CD14-positive monocyte (primary cell): ENCODE results near the gene AKAP6. TPM values are rescaled to one million over a fixed set of nuclear protein-coding genes. Genes with fewer than 3 reads are reported as not detected.

Experiments used
- DNase-seq, 3 donors: peaks; one replicate each; pipeline ENCODE4 v3.0.0-alpha.2; 2011 to 2022
- H2AFZ ChIP-seq: 2 replicates; pipeline ENCODE4 v1.6.0; 2012; ENCODE audit warnings: mild to moderate bottlenecking, low read depth, low read length, inconsistent platforms; ENCODE audit not compliant: insufficient read depth, poor library complexity, severe bottlenecking
- H3K27ac ChIP-seq, 2 donors: 1 replicate in 1 of 2; 2 replicates in 1 of 2; pipeline ENCODE4 v1.5.1; 2012 to 2013; ENCODE audit warnings: low read length in 2 of 2, control low read depth in 1 of 2, inconsistent platforms in 1 of 2, low read depth in 1 of 2, mild to moderate bottlenecking in 1 of 2
- H3K27me3 ChIP-seq, 2 donors: one replicate each; pipeline versions ENCODE4 v1.6.0 to v1.6.1; 2011 to 2013; ENCODE audit warnings: low read length in 2 of 2; ENCODE audit not compliant: control insufficient read depth in 2 of 2, insufficient read depth in 2 of 2
- H3K36me3 ChIP-seq, 2 donors: replicated peaks in 1 of 2; 1 replicate in 1 of 2; 2 replicates in 1 of 2; pipeline versions ENCODE4 v1.5.1 to v1.6.1; 2012 to 2013; ENCODE audit warnings: low read length in 2 of 2, control low read depth in 1 of 2, inconsistent platforms in 1 of 2, mild to moderate bottlenecking in 1 of 2; ENCODE audit not compliant: insufficient read depth in 2 of 2, control insufficient read depth in 1 of 2
- H3K4me1 ChIP-seq, 2 donors: 1 replicate in 1 of 2; 2 replicates in 1 of 2; pipeline versions ENCODE4 v1.5.1 to v1.6.1; 2012 to 2013; ENCODE audit warnings: low read length in 2 of 2, control low read depth in 1 of 2, inconsistent platforms in 1 of 2, mild to moderate bottlenecking in 1 of 2, moderate library complexity in 1 of 2; ENCODE audit not compliant: insufficient read depth in 2 of 2, control insufficient read depth in 1 of 2
- H3K4me2 ChIP-seq: replicated peaks from 2 replicates; pipeline ENCODE3; 2012; ENCODE audit warnings: low read length, moderate library complexity, mild to moderate bottlenecking; ENCODE audit not compliant: poor library complexity, severe bottlenecking; ENCODE audit errors: extremely low read depth
- H3K4me3 ChIP-seq, 3 experiments: fragments of 200-600 bp in 1 of 3; sonication (generic) in 1 of 3; replicated peaks in 1 of 3; 1 replicate in 2 of 3; 2 replicates in 1 of 3; pipeline ENCODE4 v1.5.1; 2011 to 2013; ENCODE audit warnings: low read length in 3 of 3, mild to moderate bottlenecking in 3 of 3, control low read depth in 2 of 3, low read depth in 2 of 3, inconsistent platforms in 1 of 3, moderate library complexity in 1 of 3
- H3K79me2 ChIP-seq: 2 replicates; pipeline ENCODE4 v1.6.0; 2012; ENCODE audit warnings: mild to moderate bottlenecking, control low read depth, inconsistent platforms, low read length, moderate library complexity; ENCODE audit not compliant: insufficient read depth
- H3K9ac ChIP-seq: 2 replicates; pipeline ENCODE4 v1.6.0; 2017; ENCODE audit warnings: low read length, mild to moderate bottlenecking; ENCODE audit not compliant: insufficient read depth, poor library complexity, severe bottlenecking
- H3K9me3 ChIP-seq, 2 donors: replicated peaks in 1 of 2; 1 replicate in 1 of 2; 2 replicates in 1 of 2; pipeline versions ENCODE4 v1.5.1 to v1.6.1; 2012 to 2013; ENCODE audit warnings: low read length in 2 of 2, control low read depth in 1 of 2; ENCODE audit not compliant: control insufficient read depth in 1 of 2, insufficient read depth in 1 of 2
- H4K20me1 ChIP-seq: 2 replicates; pipeline ENCODE4 v1.6.0; 2012; ENCODE audit warnings: mild to moderate bottlenecking, low read length, control low read depth, moderate library complexity; ENCODE audit not compliant: insufficient read depth
- H3K27ac Mint-ChIP-seq, 7 donors: one replicate each; pipeline ENCODE4 v1.8.0; 2020; ENCODE audit warnings: mild to moderate bottlenecking in 7 of 7, mixed read lengths in 7 of 7, moderate library complexity in 6 of 7, inconsistent platforms in 2 of 7
- H3K27me3 Mint-ChIP-seq, 3 donors: one replicate each; pipeline ENCODE4 v1.8.0; 2021 to 2022; ENCODE audit warnings: low read depth in 3 of 3, mild to moderate bottlenecking in 3 of 3, mixed read lengths in 3 of 3, moderate library complexity in 3 of 3, inconsistent platforms in 1 of 3
- H3K36me3 Mint-ChIP-seq, 2 donors: one replicate each; pipeline ENCODE4 v1.8.0; 2020; ENCODE audit warnings: mixed read lengths in 2 of 2, inconsistent platforms in 1 of 2, mild to moderate bottlenecking in 1 of 2
- H3K4me1 Mint-ChIP-seq: one replicate; pipeline ENCODE4 v1.8.0; 2020; ENCODE audit warnings: mild to moderate bottlenecking, mixed read lengths
- H3K4me3 Mint-ChIP-seq, 2 donors: one replicate each; pipeline ENCODE4 v1.8.0; 2020; ENCODE audit warnings: mild to moderate bottlenecking in 2 of 2, mixed read lengths in 2 of 2, moderate library complexity in 1 of 2
- H3K9me3 Mint-ChIP-seq, 7 donors: one replicate each; pipeline ENCODE4 v1.8.0; 2020 to 2022; ENCODE audit warnings: mixed read lengths in 7 of 7, mild to moderate bottlenecking in 6 of 7, moderate library complexity in 6 of 7, inconsistent platforms in 2 of 7
- WGBS: methylation state at CpG from one replicate; pipeline ENCODE4 v1.1.5; 2013; ENCODE audit warnings: missing lambda C conversion rate; ENCODE audit not compliant: insufficient coverage; 5-methylcytosine and 5-hydroxymethylcytosine counted together
- intact Hi-C, 2 donors: fragments of 100-400 bp; cut with micrococcal nuclease; formaldehyde crosslinking; loops; one replicate each; pipeline versions ENCODE4 v1.15.0 to v1.15.1; 2023
- polyA plus RNA-seq, 3 donors: library from polyadenylated mRNA; depleted of rRNA in 1 of 3; unstranded in 2 of 3; stranded (reverse) in 1 of 3; fragments of 300-500 nt in 2 of 3; fragments of >200 nt in 1 of 3; fragmentation: Illumina TruSeq in 2 of 3; gene quantifications; 1 replicate in 2 of 3; 2 replicates in 1 of 3; pipeline ENCODE4 v1.2.3, GENCODE V29; 2012 to 2021
- TF ChIP-seq, protein P1 (sequence below): fragments of 200-600 bp; IDR thresholded peaks from one replicate; pipeline ENCODE4 v1.8.0; 2022; ENCODE audit warnings: antibody characterized with exemption, mild to moderate bottlenecking

Gene AKAP6
- polyA plus RNA-seq, 3 donors = not detected

DNA sequence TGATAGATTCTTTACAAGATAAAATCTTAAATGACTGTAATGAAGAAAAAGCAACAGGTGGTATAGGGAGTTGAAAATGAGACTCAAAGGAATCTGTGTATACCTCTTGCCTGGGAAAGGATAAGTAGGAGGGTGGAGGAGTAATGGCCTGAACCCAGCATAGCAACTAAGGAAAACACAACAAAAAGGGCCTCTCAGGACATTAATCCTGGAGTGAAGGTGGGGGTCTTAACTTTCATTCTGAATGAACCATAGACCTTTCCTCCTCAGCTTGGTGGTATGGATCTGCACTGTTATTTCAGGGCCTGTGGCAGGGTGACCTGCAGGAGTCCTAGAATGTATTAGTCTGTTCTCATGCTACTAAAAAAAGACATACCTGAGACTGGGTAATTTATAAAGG, 185.6 kb downstream of the AKAP6 start:
- no peaks in the 10 kb centered on the region for H3K27me3 ChIP-seq
- intact Hi-C loops = no loop called here
- H4K20me1 ChIP-seq = no peaks in the 10 kb centered on the region
- Mint-ChIP-seq H3K36me3 (no peaks in the 10 kb centered on the region), H3K4me3 (no peak overlapping the region), H3K27me3 (peaks cover 0 to 2% (median 0%) of the 10 kb centered on the region in 3 donors), H3K9me3 (peaks cover 0 to 13% (median 7%) of the 10 kb centered on the region in 7 donors), H3K4me1 (no peaks in the 10 kb centered on the region), H3K27ac (no peak overlapping the region)
- no peak overlapping the region for H3K9ac ChIP-seq
- no peaks in the 10 kb centered on the region for H3K36me3 ChIP-seq
- no peaks in the 10 kb centered on the region for H3K79me2 ChIP-seq
- DNase-seq = no peak
- no peak overlapping the region for H2AFZ ChIP-seq
- no peak overlapping the region for H3K27ac ChIP-seq
- H3K4me3 ChIP-seq = no peak overlapping the region
- H3K4me2 ChIP-seq = no peak overlapping the region
- TF ChIP-seq, protein P1, sequence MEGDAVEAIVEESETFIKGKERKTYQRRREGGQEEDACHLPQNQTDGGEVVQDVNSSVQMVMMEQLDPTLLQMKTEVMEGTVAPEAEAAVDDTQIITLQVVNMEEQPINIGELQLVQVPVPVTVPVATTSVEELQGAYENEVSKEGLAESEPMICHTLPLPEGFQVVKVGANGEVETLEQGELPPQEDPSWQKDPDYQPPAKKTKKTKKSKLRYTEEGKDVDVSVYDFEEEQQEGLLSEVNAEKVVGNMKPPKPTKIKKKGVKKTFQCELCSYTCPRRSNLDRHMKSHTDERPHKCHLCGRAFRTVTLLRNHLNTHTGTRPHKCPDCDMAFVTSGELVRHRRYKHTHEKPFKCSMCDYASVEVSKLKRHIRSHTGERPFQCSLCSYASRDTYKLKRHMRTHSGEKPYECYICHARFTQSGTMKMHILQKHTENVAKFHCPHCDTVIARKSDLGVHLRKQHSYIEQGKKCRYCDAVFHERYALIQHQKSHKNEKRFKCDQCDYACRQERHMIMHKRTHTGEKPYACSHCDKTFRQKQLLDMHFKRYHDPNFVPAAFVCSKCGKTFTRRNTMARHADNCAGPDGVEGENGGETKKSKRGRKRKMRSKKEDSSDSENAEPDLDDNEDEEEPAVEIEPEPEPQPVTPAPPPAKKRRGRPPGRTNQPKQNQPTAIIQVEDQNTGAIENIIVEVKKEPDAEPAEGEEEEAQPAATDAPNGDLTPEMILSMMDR = no peak
- H3K9me3 ChIP-seq = peaks cover 0 to 5% of the 10 kb centered on the region in 2 donors
- no peaks in the 10 kb centered on the region for H3K4me1 ChIP-seq

DNA sequence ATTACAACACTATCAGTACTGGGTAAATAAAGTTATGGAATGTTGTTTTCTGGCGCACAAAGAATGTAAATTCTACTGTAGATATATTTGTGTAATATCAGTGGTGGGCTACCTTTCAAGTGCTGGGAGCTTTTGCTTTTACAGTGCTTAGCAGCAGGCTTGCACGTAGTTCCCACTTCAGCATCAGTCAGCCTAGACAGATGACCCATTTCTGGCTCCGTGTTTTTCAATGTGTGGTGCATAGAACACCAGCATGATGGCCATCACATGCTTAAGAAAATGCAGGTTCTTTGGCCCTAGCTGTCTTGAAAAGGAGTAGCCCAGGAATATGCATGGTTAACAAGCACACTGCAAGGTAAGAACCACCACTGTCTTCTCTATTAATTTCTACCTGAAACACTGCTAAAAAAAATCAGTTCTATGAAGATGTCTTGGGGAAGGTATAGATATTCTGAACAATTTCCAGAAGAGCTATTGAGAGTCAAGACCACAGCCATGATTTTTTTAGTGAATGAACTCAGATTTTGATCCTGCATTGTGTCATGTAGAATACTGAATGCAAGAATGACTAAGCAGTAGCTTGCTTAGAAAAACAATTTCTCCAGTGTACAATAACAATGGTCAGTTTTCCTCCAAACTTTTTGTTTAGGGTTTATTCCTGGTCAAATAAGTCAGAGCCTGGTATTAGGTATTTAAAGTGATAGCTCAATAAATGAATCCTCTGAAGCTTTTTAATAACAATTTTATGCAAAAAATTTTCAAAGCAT, 195.7 kb downstream of the AKAP6 start:
- Histone ChIP-seq H3K9ac (no peak overlapping the region), H3K79me2 (no peaks in the 10 kb centered on the region), H2AFZ (no peak overlapping the region), H3K9me3 (no peaks in the 10 kb centered on the region), H3K4me1 (no peaks in the 10 kb centered on the region), H3K4me2 (no peak overlapping the region), H4K20me1 (no peaks in the 10 kb centered on the region), H3K36me3 (no peaks in the 10 kb centered on the region), H3K27ac (no peak overlapping the region), H3K4me3 (no peak overlapping the region), H3K27me3 (no peaks in the 10 kb centered on the region)
- Mint-ChIP-seq H3K36me3 (no peaks in the 10 kb centered on the region), H3K27me3 (peaks cover 0 to 2% (median 1%) of the 10 kb centered on the region in 3 donors), H3K4me3 (no peak overlapping the region), H3K9me3 (peaks cover 0 to 10% (median 2%) of the 10 kb centered on the region in 7 donors), H3K4me1 (no peaks in the 10 kb centered on the region), H3K27ac (no peak overlapping the region)
- 100% methylated on average over 1 of the region's 3 CpGs for WGBS
- intact Hi-C loops = no loop called here
- DNase-seq = no peak
- TF ChIP-seq, protein P1 = no peak
